ENCODE results near the gene FSCN2.

The FSCN2 gene

GRCh38 chr17:81514739-81515529, 13.2 kb upstream of the FSCN2 start:
- Histone ChIP-seq H3K27ac (ENCODE audit: low read depth, low read length, severe bottlenecking) (peak overlapping the region; percentile 92), H3K4me3 (ENCODE audit: extremely low read depth, insufficient read depth, low read length, poor library complexity, severe bottlenecking) (peak overlapping the region; percentile 61), H3K36me3 (ENCODE audit: control insufficient read depth, insufficient read depth, low read length) (peaks cover 24% of the 10 kb centered on the region), H3K9me3 (ENCODE audit: control insufficient read depth, low read length) (no peaks in the 10 kb centered on the region), H3K4me1 (ENCODE audit: control insufficient read depth, insufficient read depth, low read length, poor library complexity, severe bottlenecking) (peaks cover 38% of the 10 kb centered on the region)
- 0 to 1% methylated on average over 57 to 73 of the region's 82 CpGs for WGBS, 2 experiments (ENCODE audit: insufficient coverage in 2 of 2)

- WGBS, 2 experiments (ENCODE audit: insufficient coverage in 2 of 2), result 56 to 70% methylated on average over 14 to 17 of the region's 19 CpGs
- Histone ChIP-seq H3K27ac (ENCODE audit: low read depth, low read length, severe bottlenecking) (peak overlapping the region; percentile 92), H3K36me3 (ENCODE audit: control insufficient read depth, insufficient read depth, low read length) (peaks cover 18% of the 10 kb centered on the region), H3K4me1 (ENCODE audit: control insufficient read depth, insufficient read depth, low read length, poor library complexity, severe bottlenecking) (peaks cover 38% of the 10 kb centered on the region), H3K4me3 (ENCODE audit: extremely low read depth, insufficient read depth, low read length, poor library complexity, severe bottlenecking) (peak overlapping the region; percentile 61), H3K9me3 (ENCODE audit: control insufficient read depth, low read length) (no peaks in the 10 kb centered on the region)
Observed at GRCh38 chr17:81515530-81516041, 12.6 kb upstream of the FSCN2 start.

GRCh38 chr17:81516439-81516838, 11.7 kb upstream of the FSCN2 start:
- no peaks in the 10 kb centered on the region for H3K9me3 ChIP-seq (ENCODE audit: control insufficient read depth, low read length)
- WGBS, 2 experiments (ENCODE audit: insufficient coverage in 2 of 2), result 77 to 86% methylated on average over 3 to 4 of the region's 4 CpGs
- H3K4me1 ChIP-seq (ENCODE audit: control insufficient read depth, insufficient read depth, low read length, poor library complexity, severe bottlenecking), result peaks cover 38% of the 10 kb centered on the region
- H3K27ac ChIP-seq (ENCODE audit: low read depth, low read length, severe bottlenecking), result no peak overlapping the region
- H3K36me3 ChIP-seq (ENCODE audit: control insufficient read depth, insufficient read depth, low read length), result peaks cover 9% of the 10 kb centered on the region
- peak overlapping the region; percentile 61 for H3K4me3 ChIP-seq (ENCODE audit: extremely low read depth, insufficient read depth, low read length, poor library complexity, severe bottlenecking)

DNA sequence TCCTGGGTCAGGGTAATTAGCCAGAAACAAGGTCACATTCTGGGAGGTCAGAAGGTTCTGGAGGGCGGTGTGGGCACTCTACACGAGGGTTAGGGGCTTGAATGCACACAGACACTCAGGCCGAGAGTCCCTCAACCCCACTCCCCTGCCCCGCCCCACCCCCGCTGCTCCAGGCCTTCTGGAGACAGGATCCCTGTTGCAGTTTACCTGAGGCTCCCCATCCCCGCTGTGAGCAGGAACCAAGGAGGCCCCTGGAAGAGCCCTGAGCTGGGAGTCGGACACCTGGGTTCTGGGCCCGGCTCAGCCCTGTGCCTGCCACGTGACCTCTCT, 11.2 kb upstream of the FSCN2 start:
- no peak overlapping the region for H3K27ac ChIP-seq (ENCODE audit: low read depth, low read length, severe bottlenecking)
- H3K4me3 ChIP-seq (ENCODE audit: extremely low read depth, insufficient read depth, low read length, poor library complexity, severe bottlenecking), result peak overlapping the region; percentile 61
- H3K9me3 ChIP-seq (ENCODE audit: control insufficient read depth, low read length), result no peaks in the 10 kb centered on the region
- peaks cover 38% of the 10 kb centered on the region for H3K4me1 ChIP-seq (ENCODE audit: control insufficient read depth, insufficient read depth, low read length, poor library complexity, severe bottlenecking)
- 92 to 95% methylated on average over 7 to 8 of the region's 9 CpGs for WGBS, 2 experiments (ENCODE audit: insufficient coverage in 2 of 2)
- H3K36me3 ChIP-seq (ENCODE audit: control insufficient read depth, insufficient read depth, low read length), result peaks cover 4% of the 10 kb centered on the region

- Histone ChIP-seq H3K36me3 (ENCODE audit: control insufficient read depth, insufficient read depth, low read length) (no peaks in the 10 kb centered on the region), H3K27ac (ENCODE audit: low read depth, low read length, severe bottlenecking) (no peak overlapping the region), H3K4me1 (ENCODE audit: control insufficient read depth, insufficient read depth, low read length, poor library complexity, severe bottlenecking) (peaks cover 38% of the 10 kb centered on the region), H3K4me3 (ENCODE audit: extremely low read depth, insufficient read depth, low read length, poor library complexity, severe bottlenecking) (peak overlapping the region; percentile 2), H3K9me3 (ENCODE audit: control insufficient read depth, low read length) (no peaks in the 10 kb centered on the region)
- 45 to 51% methylated on average over 15 to 20 of the region's 24 CpGs for WGBS, 2 experiments (ENCODE audit: insufficient coverage in 2 of 2)
Observed at GRCh38 chr17:81517339-81518112, 10.7 kb upstream of the FSCN2 start.

DNA sequence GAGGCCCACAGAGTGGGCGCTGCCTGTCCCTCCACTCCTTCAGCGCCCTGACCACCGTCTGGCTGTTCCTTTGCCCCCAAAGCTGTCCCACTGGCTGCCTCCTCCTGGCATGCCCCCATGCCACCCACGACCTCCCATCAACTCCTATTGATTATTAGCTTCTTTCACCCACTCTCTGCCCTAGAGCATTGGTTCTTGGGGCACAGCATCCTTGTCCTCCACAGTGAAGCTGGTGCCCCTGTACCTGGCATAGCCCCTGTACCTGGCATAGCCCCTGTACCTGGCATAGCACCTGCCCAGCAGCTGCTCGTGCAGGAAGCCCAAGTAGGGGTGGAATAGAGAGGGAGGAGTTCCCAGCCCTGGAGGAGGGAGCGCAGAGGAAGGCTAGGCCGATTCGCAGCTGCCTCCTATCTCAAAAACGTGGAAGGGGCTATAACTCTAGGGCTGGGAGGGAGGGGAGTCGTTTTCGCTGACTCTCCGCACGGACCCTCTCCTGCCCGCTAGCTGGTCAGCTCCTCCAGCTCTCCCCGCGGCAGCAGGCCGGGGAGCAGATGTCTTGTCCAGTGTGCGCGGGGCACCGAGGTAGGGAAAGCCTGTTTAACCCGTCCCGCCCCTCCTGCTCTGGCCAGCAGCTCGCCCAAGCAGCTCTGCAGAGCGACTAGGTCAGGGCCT, 9.9 kb upstream of the FSCN2 start:
- Histone ChIP-seq H3K4me3 (ENCODE audit: extremely low read depth, insufficient read depth, low read length, poor library complexity, severe bottlenecking) (peak overlapping the region; percentile 30), H3K4me1 (ENCODE audit: control insufficient read depth, insufficient read depth, low read length, poor library complexity, severe bottlenecking) (peaks cover 38% of the 10 kb centered on the region), H3K9me3 (ENCODE audit: control insufficient read depth, low read length) (no peaks in the 10 kb centered on the region), H3K27ac (ENCODE audit: low read depth, low read length, severe bottlenecking) (no peak overlapping the region), H3K36me3 (ENCODE audit: control insufficient read depth, insufficient read depth, low read length) (no peaks in the 10 kb centered on the region)
- 20 to 22% methylated on average over 23 of the region's 24 CpGs for WGBS, 2 experiments (ENCODE audit: insufficient coverage in 2 of 2)

- no peaks in the 10 kb centered on the region for H3K9me3 ChIP-seq (ENCODE audit: control insufficient read depth, low read length)
- no peaks in the 10 kb centered on the region for H3K36me3 ChIP-seq (ENCODE audit: control insufficient read depth, insufficient read depth, low read length)
- H3K4me3 ChIP-seq (ENCODE audit: extremely low read depth, insufficient read depth, low read length, poor library complexity, severe bottlenecking), result peak overlapping the region; percentile 30
- 1 to 2% methylated on average over 41 to 44 of the region's 47 CpGs for WGBS, 2 experiments (ENCODE audit: insufficient coverage in 2 of 2)
- peaks cover 40% of the 10 kb centered on the region for H3K4me1 ChIP-seq (ENCODE audit: control insufficient read depth, insufficient read depth, low read length, poor library complexity, severe bottlenecking)
- no peak overlapping the region for H3K27ac ChIP-seq (ENCODE audit: low read depth, low read length, severe bottlenecking)
Observed at GRCh38 chr17:81518785-81519283, 9.3 kb upstream of the FSCN2 start.

DNA sequence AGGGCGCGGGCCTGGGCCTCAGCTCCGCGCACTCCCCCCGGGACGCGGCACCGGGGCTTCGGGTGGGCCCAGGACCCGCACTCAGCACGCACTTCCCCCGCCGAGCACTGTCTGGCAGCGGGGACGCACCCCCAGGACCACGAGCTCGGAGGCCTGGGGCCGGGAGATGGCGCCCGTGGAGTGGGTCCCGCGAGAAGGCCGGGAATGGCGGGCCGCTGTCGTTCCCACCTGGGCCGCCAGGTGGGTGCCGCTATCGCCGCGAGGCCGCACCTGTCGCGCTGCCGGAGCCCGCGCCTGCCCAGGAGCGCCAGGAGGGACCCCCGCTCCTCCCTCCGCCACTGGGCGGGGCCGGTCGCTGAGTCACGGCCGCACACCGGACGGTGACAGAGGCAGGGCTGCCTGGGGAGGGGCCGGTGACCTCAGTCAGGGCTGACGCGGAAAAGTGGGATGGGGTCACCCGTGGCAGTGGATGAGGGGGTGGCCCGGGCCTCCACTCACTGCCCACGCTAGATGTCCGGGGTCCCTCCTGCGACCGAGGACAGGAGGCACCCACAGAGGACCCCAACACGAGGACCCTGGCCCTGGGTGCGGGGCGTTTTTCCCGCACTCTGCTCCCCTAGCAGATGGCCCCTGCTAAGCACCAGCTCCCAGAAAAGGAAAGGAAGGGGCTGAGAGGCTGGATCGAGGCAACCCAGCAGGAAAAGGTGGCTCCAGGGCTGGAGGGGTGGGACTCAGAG, 8.7 kb upstream of the FSCN2 start:
- H3K4me3 ChIP-seq (ENCODE audit: extremely low read depth, insufficient read depth, low read length, poor library complexity, severe bottlenecking), result peak overlapping the region; percentile 30
- WGBS, 2 experiments (ENCODE audit: insufficient coverage in 2 of 2), result 4 to 6% methylated on average over 49 to 51 of the region's 61 CpGs
- H3K4me1 ChIP-seq (ENCODE audit: control insufficient read depth, insufficient read depth, low read length, poor library complexity, severe bottlenecking), result peaks cover 38% of the 10 kb centered on the region
- H3K27ac ChIP-seq (ENCODE audit: low read depth, low read length, severe bottlenecking), result no peak overlapping the region
- no peaks in the 10 kb centered on the region for H3K9me3 ChIP-seq (ENCODE audit: control insufficient read depth, low read length)
- no peaks in the 10 kb centered on the region for H3K36me3 ChIP-seq (ENCODE audit: control insufficient read depth, insufficient read depth, low read length)

- no peaks in the 10 kb centered on the region for H3K36me3 ChIP-seq (ENCODE audit: control insufficient read depth, insufficient read depth, low read length)
- H3K4me3 ChIP-seq (ENCODE audit: extremely low read depth, insufficient read depth, low read length, poor library complexity, severe bottlenecking), result no peak overlapping the region
- no peak overlapping the region for H3K27ac ChIP-seq (ENCODE audit: low read depth, low read length, severe bottlenecking)
- peaks cover 38% of the 10 kb centered on the region for H3K4me1 ChIP-seq (ENCODE audit: control insufficient read depth, insufficient read depth, low read length, poor library complexity, severe bottlenecking)
- H3K9me3 ChIP-seq (ENCODE audit: control insufficient read depth, low read length), result no peaks in the 10 kb centered on the region
- 79% methylated on average over 14 of the region's 14 CpGs for WGBS, 2 experiments (ENCODE audit: insufficient coverage in 2 of 2)
Observed at GRCh38 chr17:81520021-81520901, 7.9 kb upstream of the FSCN2 start.

Measured in mesodermal cell (in vitro differentiated cells).